Measurements from ENCODE around the gene CNOT2.

- TF ChIP-seq CTCF (IDR thresholded peaks at IDR 0.05; ENCODE audit: insufficient read depth, low read depth, low read length) (no peak), EZH2 (IDR thresholded peaks at IDR 0.05; ENCODE audit: insufficient read depth, low read length) (no peak)
Observed at GRCh38 chr12:70243510-70244371, 508 bp downstream of the CNOT2 start.

All from astrocyte (in vitro differentiated cells and primary cell).